ENCODE data around the gene SLC9A7. TPM values are rescaled to one million over a fixed set of nuclear protein-coding genes. Genes with fewer than 3 reads are reported as not detected.

SLC9A7 gene
- total and polyA plus RNA-seq, 4 donors = 2.3 to 13.2 (median 3.1) TPM

DNA sequence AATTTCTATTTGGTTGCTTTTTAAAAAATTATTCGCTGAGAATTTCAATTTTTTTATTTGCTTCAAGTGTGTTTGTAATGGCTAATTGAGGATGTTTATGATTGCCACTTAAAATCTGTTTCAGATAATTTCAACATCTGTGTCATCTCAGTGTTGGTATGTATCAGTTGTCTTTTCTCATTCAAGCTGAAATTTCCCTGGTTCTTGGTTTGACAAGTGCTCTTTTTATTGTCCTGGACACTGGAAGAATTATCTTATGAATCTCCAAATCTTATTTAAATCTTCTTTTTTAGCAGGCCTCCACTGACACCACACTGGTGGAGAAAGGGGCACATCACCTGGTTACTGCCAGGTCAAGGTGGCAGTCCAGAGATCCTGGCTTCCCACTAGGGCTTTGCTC lies 163.8 kb downstream of the SLC9A7 start:
- Histone ChIP-seq H3K27me3 (ENCODE audit: control insufficient read depth in 4 of 4, insufficient read depth in 4 of 4, low read length in 3 of 4) (peaks cover 0 to 3% (median 0%) of the 10 kb centered on the region in 4 donors), H3K27ac (ENCODE audit: low read depth in 1 of 2, low read length in 2 of 2) (no peak overlapping the region), H3K9ac (ENCODE audit: low read depth in 1 of 2, low read length in 2 of 2) (no peak overlapping the region), H3K36me3 (ENCODE audit: control insufficient read depth in 4 of 4, insufficient read depth in 3 of 4, low read depth in 1 of 4, low read length in 3 of 4) (no peaks in the 10 kb centered on the region), H3K4me3 (ENCODE audit: low read depth in 1 of 3, low read length in 3 of 3) (no peak overlapping the region), H3K9me3 (ENCODE audit: control insufficient read depth in 4 of 4, low read length in 3 of 4) (no peaks in the 10 kb centered on the region), H3K4me1 (ENCODE audit: control insufficient read depth in 4 of 4, insufficient read depth in 4 of 4, low read length in 3 of 4) (peaks cover 1 to 6% (median 3%) of the 10 kb centered on the region in 4 donors)
- WGBS = 96% methylated on average over 1 of the region's 1 CpG
- no peak for TF ChIP-seq ATF3 (IDR thresholded peaks at IDR 0.05)
- TF ChIP-seq SP1 (IDR thresholded peaks at IDR 0.05) = no peak
- TF ChIP-seq, protein P1, sequence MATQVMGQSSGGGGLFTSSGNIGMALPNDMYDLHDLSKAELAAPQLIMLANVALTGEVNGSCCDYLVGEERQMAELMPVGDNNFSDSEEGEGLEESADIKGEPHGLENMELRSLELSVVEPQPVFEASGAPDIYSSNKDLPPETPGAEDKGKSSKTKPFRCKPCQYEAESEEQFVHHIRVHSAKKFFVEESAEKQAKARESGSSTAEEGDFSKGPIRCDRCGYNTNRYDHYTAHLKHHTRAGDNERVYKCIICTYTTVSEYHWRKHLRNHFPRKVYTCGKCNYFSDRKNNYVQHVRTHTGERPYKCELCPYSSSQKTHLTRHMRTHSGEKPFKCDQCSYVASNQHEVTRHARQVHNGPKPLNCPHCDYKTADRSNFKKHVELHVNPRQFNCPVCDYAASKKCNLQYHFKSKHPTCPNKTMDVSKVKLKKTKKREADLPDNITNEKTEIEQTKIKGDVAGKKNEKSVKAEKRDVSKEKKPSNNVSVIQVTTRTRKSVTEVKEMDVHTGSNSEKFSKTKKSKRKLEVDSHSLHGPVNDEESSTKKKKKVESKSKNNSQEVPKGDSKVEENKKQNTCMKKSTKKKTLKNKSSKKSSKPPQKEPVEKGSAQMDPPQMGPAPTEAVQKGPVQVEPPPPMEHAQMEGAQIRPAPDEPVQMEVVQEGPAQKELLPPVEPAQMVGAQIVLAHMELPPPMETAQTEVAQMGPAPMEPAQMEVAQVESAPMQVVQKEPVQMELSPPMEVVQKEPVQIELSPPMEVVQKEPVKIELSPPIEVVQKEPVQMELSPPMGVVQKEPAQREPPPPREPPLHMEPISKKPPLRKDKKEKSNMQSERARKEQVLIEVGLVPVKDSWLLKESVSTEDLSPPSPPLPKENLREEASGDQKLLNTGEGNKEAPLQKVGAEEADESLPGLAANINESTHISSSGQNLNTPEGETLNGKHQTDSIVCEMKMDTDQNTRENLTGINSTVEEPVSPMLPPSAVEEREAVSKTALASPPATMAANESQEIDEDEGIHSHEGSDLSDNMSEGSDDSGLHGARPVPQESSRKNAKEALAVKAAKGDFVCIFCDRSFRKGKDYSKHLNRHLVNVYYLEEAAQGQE (IDR thresholded peaks at IDR 0.05) = no peak
- no peak for TF ChIP-seq ZBTB33 (IDR thresholded peaks at IDR 0.05)
- no peak for TF ChIP-seq HNF4G (IDR thresholded peaks at IDR 0.05)
- TF ChIP-seq, protein P2, sequence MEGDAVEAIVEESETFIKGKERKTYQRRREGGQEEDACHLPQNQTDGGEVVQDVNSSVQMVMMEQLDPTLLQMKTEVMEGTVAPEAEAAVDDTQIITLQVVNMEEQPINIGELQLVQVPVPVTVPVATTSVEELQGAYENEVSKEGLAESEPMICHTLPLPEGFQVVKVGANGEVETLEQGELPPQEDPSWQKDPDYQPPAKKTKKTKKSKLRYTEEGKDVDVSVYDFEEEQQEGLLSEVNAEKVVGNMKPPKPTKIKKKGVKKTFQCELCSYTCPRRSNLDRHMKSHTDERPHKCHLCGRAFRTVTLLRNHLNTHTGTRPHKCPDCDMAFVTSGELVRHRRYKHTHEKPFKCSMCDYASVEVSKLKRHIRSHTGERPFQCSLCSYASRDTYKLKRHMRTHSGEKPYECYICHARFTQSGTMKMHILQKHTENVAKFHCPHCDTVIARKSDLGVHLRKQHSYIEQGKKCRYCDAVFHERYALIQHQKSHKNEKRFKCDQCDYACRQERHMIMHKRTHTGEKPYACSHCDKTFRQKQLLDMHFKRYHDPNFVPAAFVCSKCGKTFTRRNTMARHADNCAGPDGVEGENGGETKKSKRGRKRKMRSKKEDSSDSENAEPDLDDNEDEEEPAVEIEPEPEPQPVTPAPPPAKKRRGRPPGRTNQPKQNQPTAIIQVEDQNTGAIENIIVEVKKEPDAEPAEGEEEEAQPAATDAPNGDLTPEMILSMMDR (IDR thresholded peaks at IDR 0.05; ENCODE audit: low read depth, low read length, missing input control) = no peak
- no peak for TF ChIP-seq EGR1 (IDR thresholded peaks at IDR 0.05; ENCODE audit: low read depth in 2 of 2)
- no peak for TF ChIP-seq RXRA (IDR thresholded peaks at IDR 0.05)
- TF ChIP-seq FOXA2 (IDR thresholded peaks at IDR 0.05) = no peak
- TF ChIP-seq RAD21 (IDR thresholded peaks at IDR 0.05) = no peak
- no peak for DNase-seq (ENCODE audit: low spot score)

GRCh38 chrX:46589977-46590723 lies 168.8 kb downstream of the SLC9A7 start:
- DNase-seq (ENCODE audit: low spot score) = no peak
- Histone ChIP-seq H3K4me1 (ENCODE audit: control insufficient read depth in 4 of 4, insufficient read depth in 4 of 4, low read length in 3 of 4) (peaks cover 4 to 24% (median 18%) of the 10 kb centered on the region in 4 donors), H3K9ac (ENCODE audit: low read depth in 1 of 2, low read length in 2 of 2) (no peak overlapping the region), H3K9me3 (ENCODE audit: control insufficient read depth in 4 of 4, low read length in 3 of 4) (no peaks in the 10 kb centered on the region), H3K27ac (ENCODE audit: low read depth in 1 of 2, low read length in 2 of 2) (no peak overlapping the region), H3K36me3 (ENCODE audit: control insufficient read depth in 4 of 4, insufficient read depth in 3 of 4, low read depth in 1 of 4, low read length in 3 of 4) (no peaks in the 10 kb centered on the region), H3K27me3 (ENCODE audit: control insufficient read depth in 4 of 4, insufficient read depth in 4 of 4, low read length in 3 of 4) (no peaks in the 10 kb centered on the region), H3K4me3 (ENCODE audit: low read depth in 1 of 3, low read length in 3 of 3) (no peak overlapping the region)
- TF ChIP-seq FOXA2 (IDR thresholded peaks at IDR 0.05) (no peak), RXRA (IDR thresholded peaks at IDR 0.05) (no peak), ATF3 (IDR thresholded peaks at IDR 0.05) (no peak), FOXA1 (IDR thresholded peaks at IDR 0.05) (no peak), GABPA (IDR thresholded peaks at IDR 0.05 in 1 of 2, conservative IDR thresholded peaks at IDR 0.05 in 1 of 2) (no peak), HNF4A (conservative IDR thresholded peaks at IDR 0.05) (no peak), HNF4G (IDR thresholded peaks at IDR 0.05) (no peak), ZBTB33 (IDR thresholded peaks at IDR 0.05) (no peak), RAD21 (IDR thresholded peaks at IDR 0.05) (no peak), EGR1 (IDR thresholded peaks at IDR 0.05; ENCODE audit: low read depth in 2 of 2) (no peak), YY1 (IDR thresholded peaks at IDR 0.05) (no peak)
- TF ChIP-seq, protein P2 (IDR thresholded peaks at IDR 0.05; ENCODE audit: low read depth, low read length, missing input control) = no peak
- TF ChIP-seq, protein P3, sequence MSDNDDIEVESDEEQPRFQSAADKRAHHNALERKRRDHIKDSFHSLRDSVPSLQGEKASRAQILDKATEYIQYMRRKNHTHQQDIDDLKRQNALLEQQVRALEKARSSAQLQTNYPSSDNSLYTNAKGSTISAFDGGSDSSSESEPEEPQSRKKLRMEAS (IDR thresholded peaks at IDR 0.05) = no peak
- 53% methylated on average over 7 of the region's 7 CpGs for whole genome bisulfite sequencing
